ENCODE measurements around the gene DTD1.

The DTD1 gene

DNA sequence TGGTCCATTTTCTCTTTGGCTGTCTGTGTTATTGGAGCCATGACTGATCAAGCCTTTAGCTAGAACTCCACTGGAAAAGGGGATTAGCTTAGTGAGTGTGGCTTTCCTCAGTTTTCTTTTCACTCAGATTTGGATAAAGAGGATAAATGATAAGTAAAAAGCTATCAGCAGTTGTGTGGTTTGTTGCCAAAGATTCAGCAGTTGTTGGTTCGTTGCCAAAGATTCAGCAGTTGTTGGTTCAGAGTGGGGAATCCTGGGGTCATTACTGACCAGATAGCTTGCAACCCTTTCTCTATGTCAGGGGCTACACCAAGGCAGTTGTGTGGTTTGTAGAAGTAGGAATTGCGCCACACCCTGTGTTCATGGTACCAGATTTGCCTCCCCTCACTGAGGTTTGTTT is 118.1 kb downstream of the DTD1 start:
- DNase-seq (ENCODE audit: low spot score), result no peak

- DNase-seq (ENCODE audit: low spot score), result no peak
These were observed 124.3 kb downstream of the DTD1 start for GRCh38 chr20:18712131-18712530.

DNA sequence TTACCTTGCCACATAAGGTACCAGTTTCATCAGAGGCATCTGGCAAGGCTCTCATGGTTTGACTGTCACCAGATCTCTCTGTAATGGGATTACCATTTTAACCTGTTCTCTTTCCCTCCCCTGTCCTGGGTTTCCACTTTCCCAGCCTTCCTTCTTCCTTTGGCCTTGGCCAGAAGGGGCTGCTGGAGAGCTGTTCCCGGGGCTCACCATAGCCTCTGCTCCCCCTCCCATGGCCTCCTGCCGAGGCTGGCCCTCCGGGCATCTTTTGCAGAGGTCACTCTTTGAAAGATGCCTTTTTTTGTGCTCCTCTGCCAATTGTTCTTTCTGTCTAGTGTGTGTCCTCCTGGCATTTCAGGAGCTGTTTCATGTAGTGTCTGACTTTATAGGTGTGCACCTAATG is 125.0 kb downstream of the DTD1 start:
- DNase-seq (ENCODE audit: low spot score), result no peak

DNA sequence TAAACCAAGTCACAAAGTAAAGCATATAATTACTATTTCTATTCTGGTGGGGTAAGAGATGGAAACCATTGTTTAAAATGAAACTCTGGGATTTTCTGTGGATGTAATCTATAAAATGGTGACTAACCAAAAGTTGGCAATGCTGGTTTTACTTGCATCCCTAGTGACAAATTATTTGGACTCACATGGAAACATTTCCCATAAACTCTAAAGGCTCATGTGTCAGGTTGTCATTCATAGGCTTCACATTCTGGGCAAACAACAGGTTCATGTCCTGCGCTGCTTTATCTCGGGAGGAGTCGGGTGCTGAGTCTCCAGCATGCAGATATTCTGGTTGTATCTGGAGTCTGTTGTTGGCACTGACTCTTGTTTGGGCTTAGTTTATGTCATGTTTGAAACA is 127.7 kb downstream of the DTD1 start:
- DNase-seq (ENCODE audit: low spot score), result no peak

DNA sequence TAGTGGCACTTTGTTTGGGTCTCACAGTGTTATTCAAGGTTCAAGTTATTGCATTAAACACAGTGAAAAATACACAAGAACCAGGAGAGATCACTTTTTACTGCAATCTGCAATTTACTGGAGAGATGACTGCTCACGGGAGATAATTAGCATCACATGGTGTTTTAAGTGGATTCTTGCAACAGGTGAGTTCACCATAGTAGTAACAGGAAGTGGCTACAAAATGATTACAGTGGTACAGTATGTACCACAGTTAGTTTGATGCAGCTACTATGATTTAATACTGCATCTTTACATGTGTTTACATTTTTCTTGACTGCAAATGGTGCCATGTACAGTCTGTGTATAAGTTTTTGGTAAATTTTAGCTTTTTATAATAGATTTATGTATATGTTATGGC is 129.2 kb downstream of the DTD1 start:
- no peak for DNase-seq (ENCODE audit: low spot score)

- DNase-seq (ENCODE audit: low spot score), result no peak
These were observed 130.3 kb downstream of the DTD1 start for GRCh38 chr20:18718129-18718528.

DNA sequence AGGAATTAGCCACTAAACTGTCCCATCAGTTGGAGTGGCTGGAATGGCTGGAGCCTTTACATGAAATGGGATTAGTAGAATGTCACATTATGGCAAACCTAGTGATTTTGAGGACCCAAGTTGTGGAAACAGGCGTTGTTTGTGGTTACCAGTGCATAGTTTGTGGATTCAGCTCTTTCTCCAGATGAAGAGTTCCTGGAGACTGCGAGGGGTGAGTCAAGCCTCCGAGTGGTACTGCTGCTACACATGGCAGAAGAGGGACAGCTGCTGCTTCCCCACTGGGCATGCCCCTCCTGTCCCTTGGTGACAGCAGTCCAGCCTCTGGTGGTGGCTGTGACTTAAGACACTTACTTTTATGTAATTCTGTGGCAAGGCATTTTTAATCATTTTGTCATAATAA is 131.6 kb downstream of the DTD1 start:
- DNase-seq (ENCODE audit: low spot score), result no peak

- no peak for DNase-seq (ENCODE audit: low spot score)
These were observed 133.8 kb downstream of the DTD1 start for GRCh38 chr20:18721551-18722115.

DNA sequence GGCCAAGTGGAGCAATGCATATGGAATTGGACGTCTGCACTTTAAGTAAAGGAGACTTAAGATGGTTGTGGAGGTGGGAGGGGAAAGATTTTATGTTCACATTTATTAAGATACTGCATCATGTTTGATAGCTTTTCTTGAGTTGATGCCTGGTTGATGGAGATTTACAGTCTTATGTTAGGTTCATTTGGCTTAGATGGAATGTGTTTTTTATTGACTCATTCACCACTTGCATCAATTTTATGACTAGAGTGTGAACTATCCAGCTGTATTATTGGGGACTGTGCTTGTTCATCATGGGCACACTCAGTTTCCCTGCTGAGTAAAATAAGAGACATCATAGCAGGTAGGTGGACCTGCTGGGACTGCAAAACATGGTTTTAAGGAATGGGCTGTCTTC is 134.5 kb downstream of the DTD1 start:
- no peak for DNase-seq (ENCODE audit: low spot score)

GRCh38 chr20:18724077-18724476 is 136.2 kb downstream of the DTD1 start:
- no peak for DNase-seq (ENCODE audit: low spot score)

DNA sequence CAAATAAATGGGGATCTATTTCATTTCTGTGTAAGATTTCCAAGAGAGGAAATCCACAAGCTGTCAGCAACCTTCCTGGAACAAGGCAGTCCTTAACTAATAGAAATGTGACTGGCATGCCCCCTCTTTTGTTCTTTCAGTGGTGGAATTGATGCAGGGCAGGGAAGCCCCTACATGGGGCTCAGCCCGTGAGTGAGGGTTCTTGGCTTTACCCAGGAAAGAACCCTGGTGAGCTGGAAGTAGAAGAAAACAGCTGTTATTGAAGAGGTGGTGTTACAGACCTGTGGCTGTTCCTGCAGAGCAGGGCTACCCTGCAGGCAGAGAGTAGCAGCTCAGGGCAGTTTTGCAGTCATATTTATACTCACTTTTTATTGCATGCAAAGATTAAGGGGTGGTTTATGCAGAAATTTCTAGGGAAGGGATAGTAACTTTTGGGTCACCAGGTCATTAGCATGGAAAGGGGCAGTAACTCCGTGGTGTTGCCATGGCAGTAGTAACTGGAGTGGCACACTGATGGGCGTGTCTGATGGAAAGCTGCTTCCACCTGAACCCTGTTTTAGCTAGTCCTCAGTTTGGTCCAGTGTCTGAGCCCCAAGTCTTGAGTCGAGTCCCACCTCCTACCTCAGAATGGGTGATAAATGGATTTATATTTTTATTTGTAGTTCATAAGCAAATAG is 137.1 kb downstream of the DTD1 start:
- DNase-seq (ENCODE audit: low spot score), result no peak

DNA sequence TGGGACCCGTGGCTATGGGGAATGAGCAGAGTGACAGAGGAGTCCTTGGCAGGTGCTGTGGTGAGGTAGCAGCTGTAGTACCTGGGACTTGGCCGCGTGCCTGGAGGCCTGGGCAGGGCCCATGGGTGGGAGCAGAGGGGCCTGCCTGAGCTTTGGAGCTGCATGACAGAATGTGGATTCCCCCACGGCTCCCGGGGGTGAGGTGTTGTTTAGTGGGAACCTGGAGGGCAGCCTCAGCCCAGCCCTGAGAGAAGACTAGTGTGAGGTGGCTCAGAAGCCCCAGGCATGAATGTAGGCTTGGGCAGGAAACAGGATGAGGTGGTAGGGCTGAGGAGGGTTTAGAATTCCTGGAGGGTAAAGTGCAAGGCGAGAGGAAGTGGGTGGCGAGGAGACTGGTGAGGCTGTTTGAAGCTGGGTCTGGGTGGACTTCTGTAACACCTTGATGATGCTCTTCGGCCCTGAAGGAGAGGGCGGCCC is 139.2 kb downstream of the DTD1 start:
- no peak for DNase-seq (ENCODE audit: low spot score)

GRCh38 chr20:18728165-18728869 is 140.5 kb downstream of the DTD1 start:
- DNase-seq (ENCODE audit: low spot score), result no peak

DNA sequence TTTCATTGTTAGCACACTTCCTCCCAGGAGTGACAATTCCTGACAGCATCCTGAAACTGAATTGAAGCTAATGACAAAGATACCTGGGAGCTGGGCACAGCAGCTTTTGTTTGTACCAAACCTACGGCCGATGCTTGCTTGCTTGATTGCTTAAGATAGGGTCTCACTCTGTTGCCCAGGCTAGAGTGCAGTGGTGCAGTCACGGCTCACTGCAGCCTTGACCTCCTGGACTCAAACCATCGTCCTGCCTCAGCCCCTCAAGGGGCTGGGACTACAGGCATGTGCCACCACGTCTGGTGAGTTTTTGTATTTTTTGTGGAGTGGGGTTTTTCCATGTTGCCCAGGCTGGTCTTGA is 141.0 kb downstream of the DTD1 start:
- no peak for DNase-seq (ENCODE audit: low spot score)

DNA sequence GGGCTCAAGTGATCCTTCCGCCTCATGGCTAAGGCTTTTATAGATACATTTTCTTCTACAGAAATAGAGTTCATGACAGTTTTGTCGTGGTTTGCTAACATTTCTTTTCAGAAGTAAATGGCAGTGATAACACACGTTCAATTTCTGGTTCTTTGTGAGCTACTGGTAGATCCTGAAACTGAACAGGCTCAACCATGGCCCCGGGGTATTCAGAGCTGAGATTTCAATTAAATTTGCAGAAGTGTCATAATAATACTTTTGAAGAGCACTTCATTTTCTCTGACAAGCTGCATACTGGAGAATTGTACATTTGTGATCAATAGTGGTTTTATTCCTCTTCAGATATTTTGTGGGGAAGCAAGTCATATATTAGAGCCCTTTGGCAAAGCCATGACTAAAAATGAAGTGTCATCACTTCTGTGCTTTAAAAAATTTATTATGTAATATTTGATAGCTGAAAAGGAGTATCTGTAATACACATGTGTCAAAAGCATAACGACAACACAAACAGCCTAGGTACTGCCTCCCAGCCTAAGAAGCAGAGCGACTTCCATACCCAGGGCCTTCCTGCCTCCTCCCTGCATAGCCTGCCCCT is 141.5 kb downstream of the DTD1 start:
- DNase-seq (ENCODE audit: low spot score), result no peak

- DNase-seq (ENCODE audit: low spot score), result no peak
These were observed 144.1 kb downstream of the DTD1 start for GRCh38 chr20:18731940-18732339.

- no peak for DNase-seq (ENCODE audit: low spot score)
These were observed 146.8 kb downstream of the DTD1 start for GRCh38 chr20:18734525-18735189.

- DNase-seq (ENCODE audit: low spot score), result no peak
These were observed 149.3 kb downstream of the DTD1 start for GRCh38 chr20:18737140-18737539.

- DNase-seq (ENCODE audit: low spot score), result no peak
These were observed 150.2 kb downstream of the DTD1 start for GRCh38 chr20:18738055-18738454.

- no peak for DNase-seq (ENCODE audit: low spot score)
These were observed 151.0 kb downstream of the DTD1 start for GRCh38 chr20:18738888-18739287.

DNA sequence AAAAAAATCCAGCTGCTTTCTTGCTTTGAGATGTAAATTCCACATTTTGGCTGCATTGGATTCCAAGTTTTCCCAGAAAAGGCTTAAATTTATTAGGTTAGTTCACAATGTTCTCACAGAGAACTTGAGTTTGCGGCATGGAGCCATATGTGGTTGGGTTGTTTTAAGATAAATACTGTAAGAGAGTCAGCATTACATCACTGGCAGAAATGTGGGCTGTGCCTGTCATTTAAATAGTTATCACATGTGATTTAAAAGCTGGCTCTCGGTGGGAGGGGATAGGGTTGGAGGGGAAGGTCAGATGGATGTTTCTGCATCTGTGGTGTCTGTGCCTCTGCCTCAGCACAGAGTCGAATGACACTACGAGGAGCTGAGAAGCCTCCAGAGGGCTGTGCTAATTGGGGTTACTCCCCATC is 151.9 kb downstream of the DTD1 start:
- no peak for DNase-seq (ENCODE audit: low spot score)

GRCh38 chr20:18740726-18741125 is 152.9 kb downstream of the DTD1 start:
- no peak for DNase-seq (ENCODE audit: low spot score)

DNA sequence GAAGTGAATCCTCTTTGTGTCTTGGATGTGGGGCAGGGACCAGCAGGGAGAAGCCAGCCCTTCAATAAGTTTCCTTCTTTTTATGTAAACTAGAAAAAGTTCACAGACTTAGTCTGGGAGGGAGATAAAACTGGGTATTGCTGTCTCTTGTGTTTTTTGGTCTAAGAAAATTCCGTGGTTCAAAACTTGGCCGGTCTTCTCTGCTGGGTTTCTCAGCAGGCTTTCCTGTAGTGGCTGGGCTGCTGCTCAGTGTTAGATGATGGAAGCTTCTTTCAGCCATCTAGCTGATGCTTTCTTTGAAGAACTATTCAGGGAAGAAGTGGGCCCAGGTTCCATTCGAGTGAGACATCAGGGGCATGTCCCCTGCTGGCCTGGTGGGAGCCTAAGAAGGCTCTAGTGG is 155.0 kb downstream of the DTD1 start:
- DNase-seq (ENCODE audit: low spot score), result no peak

Measured in left forelimb (tissue), 1 donor.